HG02798 (cell line): ENCODE measurements around the gene MTHFD1L.

Experiments
- ATAC-seq: cut with Tn5 transposase; IDR thresholded peaks from one replicate; pipeline ENCODE4 v1.9.1; 2021; ENCODE audit warnings: mild to moderate bottlenecking; ENCODE audit not compliant: unreplicated experiment, poor library complexity

MTHFD1L gene

GRCh38 chr6:150865043-150865405 is 478 bp upstream of the MTHFD1L start:
- no peak for ATAC-seq

DNA sequence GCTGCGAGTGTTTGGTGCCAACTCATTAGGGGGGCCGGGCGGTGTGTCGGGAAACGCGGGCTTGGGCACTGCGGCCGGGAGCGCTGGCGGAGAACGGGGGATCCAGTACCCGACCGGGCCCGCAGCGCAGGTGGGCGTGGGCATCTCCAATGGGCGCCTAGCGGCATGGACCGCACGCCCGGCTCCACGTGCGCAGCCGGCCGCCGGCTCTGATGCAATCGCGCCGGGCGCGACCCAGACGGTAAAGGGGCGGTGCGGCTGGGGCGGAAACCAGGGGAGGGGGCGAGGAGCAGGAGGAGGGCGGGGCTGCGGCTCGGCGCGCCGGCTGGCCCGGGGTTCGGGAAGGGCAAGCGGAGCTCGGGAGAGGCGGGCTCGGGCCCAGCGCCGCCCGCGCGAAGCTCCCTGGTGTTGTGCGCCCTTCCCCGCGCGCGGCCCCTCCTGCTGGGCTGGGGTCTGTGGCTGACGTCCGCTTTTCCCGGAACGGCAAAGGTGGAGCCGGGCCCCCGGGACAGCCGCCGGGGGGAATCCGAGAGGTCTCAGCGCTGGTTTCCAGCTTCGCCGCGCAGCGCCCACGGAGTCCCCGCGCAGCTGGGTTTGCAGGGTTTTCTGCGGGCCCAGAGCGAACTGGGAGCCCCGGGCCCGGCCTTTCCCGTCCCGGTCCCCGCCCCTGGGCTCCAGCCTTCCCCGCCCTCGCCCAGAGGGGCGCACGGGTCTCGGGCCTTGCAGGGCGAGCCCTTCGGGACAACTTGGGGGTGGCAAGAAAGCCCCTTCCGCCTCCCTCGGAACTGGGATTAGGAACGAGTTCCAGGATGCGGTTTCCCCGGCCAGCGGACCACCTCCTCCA is 867 bp downstream of the MTHFD1L start:
- peak; percentile 76 for ATAC-seq

DNA sequence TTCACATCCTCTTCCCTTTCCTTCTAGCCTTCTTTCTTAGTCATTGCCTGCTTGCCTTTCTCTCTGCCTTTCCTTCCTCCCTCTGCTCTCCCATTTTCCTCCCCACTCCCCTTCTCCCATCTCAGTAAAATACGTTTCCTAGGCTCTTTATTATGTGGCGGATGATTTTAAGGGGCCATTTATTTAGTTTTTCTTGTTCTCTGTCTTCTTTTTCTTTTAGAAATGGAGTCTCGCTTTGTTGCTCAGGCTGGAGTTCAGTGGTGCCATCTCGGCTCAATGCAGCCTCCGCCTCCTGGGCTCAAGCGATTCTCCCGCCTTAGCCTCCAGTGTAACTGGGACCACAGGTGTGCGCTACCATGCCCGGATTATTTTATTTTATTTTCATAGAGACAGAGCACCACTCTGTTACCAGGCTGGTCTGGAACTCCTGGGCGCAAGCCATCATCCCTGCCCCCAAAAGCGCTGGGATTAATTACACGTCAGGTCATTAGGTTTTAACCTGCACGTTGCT is 1.5 kb downstream of the MTHFD1L start:
- no peak for ATAC-seq

- ATAC-seq: no peak
Measured at GRCh38 chr6:150868759-150869158, 3.3 kb downstream of the MTHFD1L start.

DNA sequence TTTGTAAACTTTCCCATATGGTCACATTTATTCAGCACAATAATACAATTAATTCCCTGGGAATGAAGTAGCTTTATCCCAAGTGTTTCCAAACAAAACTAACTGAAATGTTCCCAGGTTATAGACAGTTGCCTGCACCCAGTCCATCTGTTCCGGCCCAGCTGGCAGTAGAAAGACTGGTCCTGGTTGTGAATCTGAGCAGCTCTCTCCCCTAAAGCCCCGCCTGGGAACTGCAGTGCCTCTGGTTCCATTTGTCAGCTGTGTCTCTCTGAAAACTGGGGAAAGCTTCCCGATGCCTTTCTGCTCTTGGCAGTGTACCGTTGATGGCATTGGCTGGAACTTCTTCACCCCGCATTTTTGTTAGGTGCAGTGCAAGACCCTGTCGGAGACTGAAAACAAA is 8.7 kb downstream of the MTHFD1L start:
- ATAC-seq: no peak

DNA sequence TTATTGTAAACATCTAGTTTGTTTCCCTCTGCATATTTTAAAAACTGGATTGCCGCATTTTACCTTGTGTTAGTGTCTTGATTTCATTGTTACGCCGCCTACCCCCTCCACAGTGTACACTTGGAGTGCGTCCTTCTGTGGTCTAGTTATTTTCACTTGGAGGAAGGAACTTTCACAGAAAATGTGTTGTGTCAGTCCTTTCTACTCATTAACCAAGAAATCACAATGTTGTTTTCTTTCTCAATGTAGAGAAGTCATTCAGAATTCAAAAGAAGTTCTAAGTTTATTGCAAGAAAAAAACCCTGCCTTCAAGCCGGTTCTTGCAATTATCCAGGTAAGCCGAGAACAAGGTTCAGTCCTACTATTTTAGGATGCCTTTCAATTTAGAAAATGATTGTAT is 10.3 kb downstream of the MTHFD1L start:
- ATAC-seq: no peak

GRCh38 chr6:150876598-150876997 is 11.1 kb downstream of the MTHFD1L start:
- no peak for ATAC-seq

GRCh38 chr6:150877928-150878327 is 12.4 kb downstream of the MTHFD1L start:
- ATAC-seq: no peak

DNA sequence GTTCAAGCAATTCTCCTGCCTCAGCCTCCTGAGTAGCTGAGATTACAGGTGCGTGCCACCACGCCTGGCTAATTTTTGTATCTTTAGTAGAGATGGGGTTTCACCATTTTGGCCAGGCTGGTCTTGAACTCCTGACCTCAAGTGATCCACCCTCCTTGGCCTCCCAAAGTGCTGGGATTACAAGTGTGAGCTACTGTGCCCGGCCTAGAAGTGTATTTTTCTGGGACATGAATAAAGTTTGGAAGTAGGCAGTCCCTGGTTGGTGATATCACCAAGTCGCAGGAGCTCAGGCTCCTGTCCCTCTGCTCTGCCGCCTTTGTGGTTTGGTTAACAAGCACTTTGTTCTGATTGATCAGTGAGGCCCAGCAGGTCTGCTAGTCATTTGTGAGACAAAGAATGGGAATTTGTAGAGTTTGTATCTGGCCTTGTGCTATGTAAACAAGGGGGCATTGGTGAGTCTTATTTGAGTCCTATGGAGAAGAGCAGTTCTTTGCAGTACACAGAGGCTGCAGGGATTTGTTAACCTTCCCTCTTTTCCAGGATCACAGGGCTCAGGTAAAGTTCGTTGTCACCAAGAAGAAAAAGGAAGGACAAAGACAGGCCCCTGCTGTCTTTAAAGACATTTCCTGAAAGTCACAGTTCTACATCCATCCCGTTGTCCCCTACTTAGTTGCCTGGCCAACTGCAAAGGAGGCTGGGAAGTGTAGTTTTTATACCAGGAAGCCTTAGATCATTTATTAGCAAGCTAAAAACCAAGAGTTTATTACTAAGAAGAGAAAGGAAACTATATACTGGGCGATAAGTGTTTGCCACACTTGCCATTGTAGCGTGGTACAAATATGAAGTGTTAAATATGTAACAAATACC is 13.1 kb downstream of the MTHFD1L start:
- ATAC-seq: no peak

DNA sequence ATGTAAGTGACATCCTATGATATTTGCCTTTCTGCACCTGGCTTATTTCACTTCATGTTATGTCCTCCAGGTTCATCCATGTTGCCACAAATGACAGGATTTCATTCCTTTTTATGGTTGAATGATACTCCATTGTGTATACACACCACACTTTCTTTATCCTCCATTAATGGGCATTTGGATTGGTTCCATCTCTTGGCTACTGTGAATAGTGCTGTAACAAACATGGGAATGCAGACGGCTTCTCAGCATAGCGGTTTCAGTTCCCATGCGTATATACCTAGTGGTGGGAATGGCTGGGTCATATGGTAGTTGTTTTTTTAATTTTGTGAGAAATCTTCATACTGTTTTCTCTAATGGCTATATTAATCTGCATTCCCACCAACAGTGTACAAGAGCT is 14.8 kb downstream of the MTHFD1L start:
- no peak for ATAC-seq

DNA sequence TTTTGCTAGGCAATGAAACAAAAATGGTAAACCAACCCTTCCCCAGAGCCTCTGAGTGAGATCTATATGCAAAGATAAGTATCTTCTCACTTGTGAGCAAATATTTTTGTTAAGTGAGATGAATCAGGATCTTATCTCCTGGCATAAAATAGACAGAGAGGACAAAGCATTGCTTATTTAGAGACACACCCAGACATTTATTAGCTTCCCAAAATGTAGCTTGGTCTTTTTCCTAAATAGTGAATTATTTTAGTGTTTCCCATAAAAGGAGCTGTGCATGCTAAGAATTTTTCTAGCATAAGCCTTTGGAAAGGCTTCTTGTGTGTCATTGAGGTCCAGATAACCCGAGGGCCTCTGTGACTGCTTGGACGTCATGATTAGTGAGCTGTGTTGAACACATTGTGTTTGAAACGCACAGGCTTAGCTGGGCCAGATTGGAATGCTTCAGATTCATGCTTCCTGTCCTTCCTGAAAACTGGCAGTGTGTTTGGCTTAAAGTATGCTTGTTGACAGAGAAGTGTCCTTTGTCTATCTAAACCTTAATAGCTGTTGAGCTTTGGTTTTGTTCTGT is 16.5 kb downstream of the MTHFD1L start:
- no peak for ATAC-seq

- no peak for ATAC-seq
Measured at GRCh38 chr6:150883521-150883920, 18.0 kb downstream of the MTHFD1L start.

GRCh38 chr6:150886155-150886554 is 20.7 kb downstream of the MTHFD1L start:
- no peak for ATAC-seq

- no peak for ATAC-seq
Measured at GRCh38 chr6:150887978-150888563, 22.6 kb downstream of the MTHFD1L start.

DNA sequence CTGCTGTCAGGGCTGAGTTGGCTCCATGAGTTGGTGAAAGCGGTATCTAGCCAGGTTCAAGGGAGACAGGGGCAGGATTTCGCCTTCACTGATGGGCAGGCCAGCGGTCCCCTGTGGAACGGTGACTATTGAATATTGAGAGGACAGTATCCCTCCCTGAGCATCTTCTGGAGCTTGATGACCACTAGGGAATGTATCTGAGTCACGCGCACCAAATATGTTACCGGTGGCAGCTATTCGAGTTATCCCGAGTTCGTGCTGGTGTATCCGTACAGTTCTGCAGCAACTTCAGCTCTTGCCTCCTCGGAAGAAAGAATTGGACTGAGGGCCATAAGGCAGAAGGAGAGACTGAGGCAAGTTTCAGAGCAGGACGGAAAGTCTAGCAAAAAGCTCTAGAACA is 24.8 kb downstream of the MTHFD1L start:
- ATAC-seq: no peak

DNA sequence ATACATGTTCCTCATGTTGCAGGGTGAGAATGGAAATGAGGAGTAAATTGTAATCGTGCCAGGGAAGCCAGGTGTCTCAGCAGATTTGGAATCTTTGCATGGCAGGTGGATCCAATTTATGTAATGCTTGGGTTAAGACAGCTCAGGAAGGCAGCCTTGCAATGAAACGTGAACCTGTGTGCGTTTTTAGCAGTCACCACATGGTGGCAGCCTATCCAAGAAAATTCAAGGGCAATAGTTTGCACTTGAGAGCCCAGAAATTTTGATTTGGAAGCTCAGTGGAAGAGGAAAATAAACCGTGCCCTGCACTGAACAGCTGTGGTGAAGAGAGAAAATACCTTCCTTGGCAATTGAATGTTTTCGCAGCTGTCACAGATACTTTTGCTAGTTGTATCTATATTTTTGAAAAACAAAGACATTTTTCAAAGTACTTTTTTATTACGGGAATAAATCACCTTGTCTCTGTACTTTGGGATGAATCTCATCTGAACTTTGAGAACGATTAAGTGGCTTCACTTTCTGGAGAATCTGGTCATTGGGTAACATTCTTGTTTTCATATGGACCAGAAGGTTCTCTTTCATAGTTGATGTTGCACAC is 26.5 kb downstream of the MTHFD1L start:
- ATAC-seq: peak; percentile 58

DNA sequence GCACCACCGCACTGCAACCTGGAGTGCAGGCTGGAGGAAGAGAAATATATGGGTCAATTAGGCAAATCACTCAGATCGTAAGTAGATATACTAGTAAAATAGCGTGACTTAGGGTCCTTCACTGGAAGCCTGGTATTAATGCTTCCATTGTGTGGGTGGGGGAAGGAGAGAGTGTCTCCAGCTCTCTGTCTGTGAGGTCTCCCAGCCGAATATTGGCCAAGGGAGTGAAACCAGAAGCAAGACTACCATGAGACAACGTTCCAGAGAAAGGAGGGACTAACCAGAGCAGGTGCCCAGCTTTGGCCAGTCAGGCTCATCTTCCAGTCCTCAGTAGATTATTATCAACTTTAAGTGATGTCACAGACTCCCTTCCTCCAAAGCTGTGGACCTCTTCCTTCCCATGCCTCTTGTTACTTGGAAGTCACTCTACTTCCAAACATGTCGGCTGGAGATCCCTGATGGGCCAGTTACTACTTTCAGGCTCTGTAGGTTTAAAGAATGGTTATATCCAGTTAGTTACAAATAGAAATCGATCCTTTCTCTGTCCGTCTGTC is 28.8 kb downstream of the MTHFD1L start:
- no peak for ATAC-seq

GRCh38 chr6:150894935-150895552 is 29.5 kb downstream of the MTHFD1L start:
- ATAC-seq: peak; percentile 63

GRCh38 chr6:150895928-150896632 is 30.6 kb downstream of the MTHFD1L start:
- ATAC-seq: no peak
